ENCODE results near the gene IQCN. TPM values are rescaled to one million over a fixed set of nuclear protein-coding genes. Genes with fewer than 3 reads are reported as not detected.

The IQCN gene
- total and polyA plus RNA-seq, 2 donors (not counting 1 experiment from before 2014, with no cell fraction given) = 52.0 to 63.6 TPM

- no peaks in the 10 kb centered on the region for H3K27me3 ChIP-seq (replicated peaks in 1 of 4; ENCODE audit: control extremely low read depth in 1 of 4, control insufficient read depth in 3 of 4, insufficient read depth in 4 of 4, low read length in 3 of 4)
- H3K9ac ChIP-seq (ENCODE audit: low read length) = peak overlapping the region; percentile 100
- no peaks in the 10 kb centered on the region for H3K9me3 ChIP-seq (ENCODE audit: control extremely low read depth in 1 of 3, control insufficient read depth in 2 of 3, insufficient read depth in 1 of 3, low read length in 2 of 3)
- H3K27me3 Mint-ChIP-seq = no peaks in the 10 kb centered on the region
- no peaks in the 10 kb centered on the region for H3K9me3 Mint-ChIP-seq (ENCODE audit: insufficient read depth)
- peaks cover 26 to 47% of the 10 kb centered on the region in 2 donors for H3K4me1 ChIP-seq (ENCODE audit: control insufficient read depth in 2 of 2, insufficient read depth in 2 of 2, low read length in 2 of 2)
- peak; percentile 88 for DNase-seq
- H3K36me3 ChIP-seq (replicated peaks in 1 of 2; ENCODE audit: control extremely low read depth in 1 of 2, control insufficient read depth in 1 of 2, extremely low read depth in 1 of 2, insufficient read depth in 2 of 2, low read length in 1 of 2) = peaks cover 0 to 30% of the 10 kb centered on the region in 2 experiments
- H3K27ac ChIP-seq (ENCODE audit: low read length in 2 of 2) = peak overlapping the region; percentile 99 to 100
- peaks cover 50% of the 10 kb centered on the region for H3K4me1 Mint-ChIP-seq
- H2AFZ ChIP-seq (ENCODE audit: insufficient read depth, low read depth, low read length, poor library complexity, severe bottlenecking) = no peak overlapping the region
- H3K4me2 ChIP-seq (replicated peaks; ENCODE audit: low read depth, low read length, poor library complexity, severe bottlenecking) = peak overlapping the region; percentile 89
- TF ChIP-seq EZH2 (IDR thresholded peaks at IDR 0.05; ENCODE audit: borderline replicate concordance, insufficient read depth, low read depth, low read length, poor library complexity, severe bottlenecking) = no peak
- TF ChIP-seq, protein P1, sequence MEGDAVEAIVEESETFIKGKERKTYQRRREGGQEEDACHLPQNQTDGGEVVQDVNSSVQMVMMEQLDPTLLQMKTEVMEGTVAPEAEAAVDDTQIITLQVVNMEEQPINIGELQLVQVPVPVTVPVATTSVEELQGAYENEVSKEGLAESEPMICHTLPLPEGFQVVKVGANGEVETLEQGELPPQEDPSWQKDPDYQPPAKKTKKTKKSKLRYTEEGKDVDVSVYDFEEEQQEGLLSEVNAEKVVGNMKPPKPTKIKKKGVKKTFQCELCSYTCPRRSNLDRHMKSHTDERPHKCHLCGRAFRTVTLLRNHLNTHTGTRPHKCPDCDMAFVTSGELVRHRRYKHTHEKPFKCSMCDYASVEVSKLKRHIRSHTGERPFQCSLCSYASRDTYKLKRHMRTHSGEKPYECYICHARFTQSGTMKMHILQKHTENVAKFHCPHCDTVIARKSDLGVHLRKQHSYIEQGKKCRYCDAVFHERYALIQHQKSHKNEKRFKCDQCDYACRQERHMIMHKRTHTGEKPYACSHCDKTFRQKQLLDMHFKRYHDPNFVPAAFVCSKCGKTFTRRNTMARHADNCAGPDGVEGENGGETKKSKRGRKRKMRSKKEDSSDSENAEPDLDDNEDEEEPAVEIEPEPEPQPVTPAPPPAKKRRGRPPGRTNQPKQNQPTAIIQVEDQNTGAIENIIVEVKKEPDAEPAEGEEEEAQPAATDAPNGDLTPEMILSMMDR (IDR thresholded peaks at IDR 0.05) = no peak
- CTCF ChIA-PET = interaction anchor here (0.6 to 6.8 kb wide), 28 partner anchors 10 to 190 kb away, joined by 3 to 259 read pairs (median 8); partner anchors contain the start of genes IFI30, LSM4, MPV17L2 and PIK3R2
- H3K27ac Mint-ChIP-seq = peak overlapping the region; percentile 97
- peaks cover 56% of the 10 kb centered on the region for H4K20me1 ChIP-seq (ENCODE audit: control insufficient read depth, insufficient read depth, low read length, poor library complexity, severe bottlenecking)
- POLR2A ChIA-PET = interaction anchor here (0.6 to 7.2 kb wide), 22 partner anchors 11 to 280 kb away, joined by 3 to 318 read pairs (median 6); partner anchors contain the start of genes ARRDC2, LSM4, MPV17L2 and RAB3A
- intact Hi-C loops (cut with micrococcal nuclease) = loop anchor here (2.0 kb wide), 2 partner anchors 14 to 76 kb away; partner anchors contain the start of gene RAB3A
- peak overlapping the region; percentile 97 for H3K4me3 Mint-ChIP-seq
- H3K4me3 ChIP-seq (ENCODE audit: control extremely low read depth in 1 of 5, extremely low read depth in 1 of 5, insufficient read depth in 1 of 5, low read depth in 2 of 5, low read length in 4 of 5) = peak overlapping the region; percentile 77 to 98 (median 94)
- under 1% methylated on average over 111 of the region's 111 CpGs for WGBS (ENCODE audit: insufficient coverage)
- peak; percentile 22 for ATAC-seq (ENCODE audit: low read depth)
- peaks cover 55% of the 10 kb centered on the region for H3K79me2 ChIP-seq (ENCODE audit: control insufficient read depth, insufficient read depth, low read length)
Observed at GRCh38 chr19:18280247-18281081, 6.2 kb upstream of the IQCN start.
